GM19324 (cell line): Measurements from ENCODE around the gene PLD4.
"Not testable (repeated sequence)": the region's sequence is repeated elsewhere in the genome, so short reads cannot be mapped to it uniquely, and the experiment has no call there.

Experiments
- ATAC-seq: cut with Tn5 transposase; IDR thresholded peaks from one replicate; pipeline ENCODE4 v1.9.1; 2021; ENCODE audit warnings: mild to moderate bottlenecking, moderate library complexity; ENCODE audit not compliant: unreplicated experiment, low FRiP score

The PLD4 gene, protein sequence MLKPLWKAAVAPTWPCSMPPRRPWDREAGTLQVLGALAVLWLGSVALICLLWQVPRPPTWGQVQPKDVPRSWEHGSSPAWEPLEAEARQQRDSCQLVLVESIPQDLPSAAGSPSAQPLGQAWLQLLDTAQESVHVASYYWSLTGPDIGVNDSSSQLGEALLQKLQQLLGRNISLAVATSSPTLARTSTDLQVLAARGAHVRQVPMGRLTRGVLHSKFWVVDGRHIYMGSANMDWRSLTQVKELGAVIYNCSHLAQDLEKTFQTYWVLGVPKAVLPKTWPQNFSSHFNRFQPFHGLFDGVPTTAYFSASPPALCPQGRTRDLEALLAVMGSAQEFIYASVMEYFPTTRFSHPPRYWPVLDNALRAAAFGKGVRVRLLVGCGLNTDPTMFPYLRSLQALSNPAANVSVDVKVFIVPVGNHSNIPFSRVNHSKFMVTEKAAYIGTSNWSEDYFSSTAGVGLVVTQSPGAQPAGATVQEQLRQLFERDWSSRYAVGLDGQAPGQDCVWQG

GRCh38 chr14:104924421-104925213 lies at the start of gene PLD4:
Gene PLD4 (plus strand): TSS chr14:104924879. CDS start chr14:104927141, 2,262 bp downstream.
- ATAC-seq: no peak

DNA sequence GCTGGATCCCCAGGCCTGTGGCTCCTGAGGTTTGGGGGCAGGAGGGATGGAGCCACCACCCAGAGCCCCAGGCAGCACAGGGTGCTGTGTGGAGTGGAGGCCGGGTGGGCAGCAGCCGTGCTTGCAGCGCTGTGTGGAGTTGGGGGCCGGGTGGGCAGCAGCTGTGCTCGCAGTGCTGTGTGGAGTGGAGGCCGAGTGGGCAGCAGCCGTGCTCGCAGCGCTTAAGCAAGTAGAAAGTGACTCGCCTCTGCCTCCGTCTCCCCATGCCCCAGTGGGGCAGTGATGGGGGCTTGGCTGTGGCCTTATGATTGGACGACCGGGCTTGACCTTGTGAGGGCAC lies 49.3 kb upstream of the PLD4 start:
- ATAC-seq: no peak

- no peak for ATAC-seq
Measured at GRCh38 chr14:104875811-104876210, 48.9 kb upstream of the PLD4 start.

DNA sequence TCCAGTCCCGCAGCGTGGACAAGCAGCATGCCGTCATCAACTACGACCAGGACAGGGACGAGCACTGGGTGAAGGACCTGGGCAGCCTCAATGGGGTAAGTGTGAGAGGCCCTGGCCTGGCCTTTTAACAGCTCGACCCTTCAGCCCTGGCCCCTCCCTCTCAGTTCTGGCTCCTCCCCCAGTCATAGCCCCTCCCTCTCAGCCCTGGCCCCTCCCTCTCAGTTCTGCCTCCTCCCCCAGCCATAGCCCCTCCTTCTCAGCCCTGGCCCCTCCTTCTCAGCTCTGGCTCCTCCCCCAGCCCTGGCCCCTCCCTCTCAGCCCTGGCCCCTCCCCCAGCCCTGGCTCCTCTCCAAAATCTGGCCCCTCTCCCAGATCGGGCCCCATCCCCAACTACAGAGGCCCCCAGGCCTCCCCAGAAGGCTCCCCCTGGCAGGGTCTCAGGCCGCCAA lies 48.4 kb upstream of the PLD4 start:
- no peak for ATAC-seq

DNA sequence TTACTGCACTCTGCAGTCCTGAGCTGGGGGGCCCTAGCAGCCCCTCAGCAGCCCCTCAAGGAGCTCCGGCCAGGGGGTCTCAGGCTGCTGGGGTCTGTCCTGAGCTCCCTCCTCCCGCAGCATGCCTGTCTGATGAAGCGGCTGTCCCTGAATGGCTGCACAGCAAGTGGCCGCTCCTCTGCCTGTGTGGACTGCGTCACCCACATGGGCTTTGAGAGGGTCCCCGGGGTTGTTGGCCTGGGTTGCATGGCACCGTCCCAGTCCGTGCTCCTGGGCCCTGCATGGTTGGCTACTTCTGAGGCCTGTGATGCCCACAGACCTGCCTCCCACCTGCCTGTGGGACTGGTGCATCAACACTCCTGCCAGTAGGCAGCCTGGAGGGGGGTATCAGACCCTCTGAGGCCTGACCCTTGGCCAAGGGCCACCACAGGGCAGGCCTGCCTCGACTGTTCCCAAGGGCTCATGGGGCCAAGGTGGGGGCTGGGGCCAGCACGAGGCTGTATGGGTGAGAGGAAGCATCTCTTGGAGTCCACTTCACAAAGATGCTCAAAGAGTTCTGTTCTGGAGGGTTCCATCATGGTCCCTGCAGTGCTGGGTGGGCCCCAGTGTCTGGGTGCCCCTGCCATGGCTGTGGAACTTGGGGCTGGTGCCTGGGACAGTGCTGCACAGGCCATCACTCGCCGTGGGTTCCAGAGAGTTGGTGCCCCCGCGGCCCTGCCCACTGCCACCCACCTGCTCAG lies 47.4 kb upstream of the PLD4 start:
- ATAC-seq: no peak

- no peak for ATAC-seq
Measured at GRCh38 chr14:104877806-104878550, 46.7 kb upstream of the PLD4 start.

- ATAC-seq: no peak
Measured at GRCh38 chr14:104878582-104878981, 46.1 kb upstream of the PLD4 start.

GRCh38 chr14:104879201-104879982 lies 45.3 kb upstream of the PLD4 start:
- ATAC-seq: no peak

DNA sequence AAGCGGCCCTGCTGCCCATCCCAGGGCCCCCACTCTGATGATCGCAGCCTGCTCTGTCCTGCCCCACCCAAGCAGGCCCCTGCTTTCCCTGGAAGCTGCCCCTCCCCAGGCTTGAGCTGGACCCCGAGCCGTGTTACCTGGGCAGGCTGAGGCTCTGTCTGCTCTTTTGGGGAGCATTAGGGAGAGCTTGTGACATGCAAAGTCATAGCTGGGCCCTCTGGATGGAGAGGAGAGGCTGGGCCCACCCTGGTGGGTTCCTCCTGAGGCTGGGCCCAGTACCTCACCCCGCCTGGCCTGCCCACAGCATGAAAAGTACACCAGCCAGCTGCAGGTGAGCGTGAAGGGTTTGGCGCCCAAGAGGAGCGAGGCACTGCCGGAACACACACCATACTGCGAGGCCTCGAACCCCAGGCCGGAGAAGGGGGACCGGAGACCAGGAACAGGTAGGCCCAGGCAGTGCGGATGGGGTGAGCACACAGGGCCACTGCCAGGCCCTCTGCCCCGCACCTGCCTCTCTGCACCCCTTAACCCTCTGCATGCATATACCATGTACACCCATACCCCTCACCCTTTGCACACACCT lies 44.6 kb upstream of the PLD4 start:
- ATAC-seq: no peak

GRCh38 chr14:104880584-104881210 lies 44.0 kb upstream of the PLD4 start:
- ATAC-seq: no peak

- no peak for ATAC-seq
Measured at GRCh38 chr14:104881369-104881979, 43.2 kb upstream of the PLD4 start.

DNA sequence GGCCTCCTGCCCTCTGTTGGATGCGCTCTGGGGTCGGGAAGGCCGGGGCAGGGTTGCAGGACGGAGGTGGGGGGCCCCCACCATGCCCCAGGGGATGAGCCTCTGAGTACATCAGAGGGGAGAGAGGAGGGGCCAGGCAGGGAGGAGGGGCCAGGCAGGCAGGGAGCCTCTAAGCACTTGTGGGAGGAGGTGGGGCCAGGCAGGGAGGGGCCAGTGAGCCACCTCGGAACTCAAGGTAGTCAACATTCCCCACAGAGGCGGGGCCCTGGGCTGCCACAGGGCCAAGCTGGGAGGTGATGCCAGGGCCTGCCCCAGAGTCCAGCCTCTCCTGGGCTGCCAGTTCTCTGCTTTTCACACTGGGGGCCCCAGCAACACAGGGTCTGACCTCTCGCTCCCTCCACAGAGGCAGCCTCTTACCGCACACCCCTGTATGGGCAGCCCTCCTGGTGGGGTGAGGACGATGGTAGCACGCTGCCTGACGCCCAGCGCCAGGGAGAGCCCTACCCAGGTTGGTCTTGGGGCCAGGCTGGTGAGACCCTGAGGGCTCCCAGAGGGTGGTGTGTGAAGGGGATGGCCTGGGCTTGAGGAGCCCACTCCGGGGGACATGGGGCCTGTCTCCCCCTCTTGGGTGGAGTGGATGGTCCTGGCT lies 42.2 kb upstream of the PLD4 start:
- no peak for ATAC-seq

DNA sequence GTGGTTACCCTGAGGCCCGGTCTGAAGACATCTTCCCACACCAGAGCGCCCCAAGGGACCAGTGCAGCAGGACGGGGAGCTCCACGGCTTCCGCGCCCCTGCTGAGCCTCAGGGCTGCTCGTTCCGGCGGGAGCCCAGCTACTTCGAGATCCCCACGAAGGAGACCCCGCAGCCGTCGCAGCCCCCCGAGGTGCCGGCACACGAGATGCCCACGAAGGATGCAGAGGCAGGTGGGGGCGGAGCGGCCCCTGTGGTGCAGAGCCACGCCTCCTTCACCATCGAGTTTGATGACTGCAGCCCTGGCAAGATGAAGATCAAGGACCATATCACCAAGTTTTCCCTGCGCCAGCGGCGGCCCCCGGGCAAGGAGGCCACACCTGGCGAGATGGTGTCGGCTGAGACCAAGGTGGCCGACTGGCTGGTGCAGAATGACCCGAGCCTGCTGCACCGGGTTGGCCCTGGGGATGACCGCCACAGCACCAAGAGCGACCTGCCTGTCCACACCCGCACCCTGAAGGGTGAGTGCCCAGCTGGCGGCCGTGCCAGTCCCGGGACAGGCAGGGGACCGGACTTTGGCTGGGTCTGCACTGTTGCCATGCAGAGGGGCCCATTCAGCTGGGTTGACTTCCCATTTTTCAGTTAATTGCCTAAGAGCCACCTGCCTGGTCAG lies 41.6 kb upstream of the PLD4 start:
- no peak for ATAC-seq

DNA sequence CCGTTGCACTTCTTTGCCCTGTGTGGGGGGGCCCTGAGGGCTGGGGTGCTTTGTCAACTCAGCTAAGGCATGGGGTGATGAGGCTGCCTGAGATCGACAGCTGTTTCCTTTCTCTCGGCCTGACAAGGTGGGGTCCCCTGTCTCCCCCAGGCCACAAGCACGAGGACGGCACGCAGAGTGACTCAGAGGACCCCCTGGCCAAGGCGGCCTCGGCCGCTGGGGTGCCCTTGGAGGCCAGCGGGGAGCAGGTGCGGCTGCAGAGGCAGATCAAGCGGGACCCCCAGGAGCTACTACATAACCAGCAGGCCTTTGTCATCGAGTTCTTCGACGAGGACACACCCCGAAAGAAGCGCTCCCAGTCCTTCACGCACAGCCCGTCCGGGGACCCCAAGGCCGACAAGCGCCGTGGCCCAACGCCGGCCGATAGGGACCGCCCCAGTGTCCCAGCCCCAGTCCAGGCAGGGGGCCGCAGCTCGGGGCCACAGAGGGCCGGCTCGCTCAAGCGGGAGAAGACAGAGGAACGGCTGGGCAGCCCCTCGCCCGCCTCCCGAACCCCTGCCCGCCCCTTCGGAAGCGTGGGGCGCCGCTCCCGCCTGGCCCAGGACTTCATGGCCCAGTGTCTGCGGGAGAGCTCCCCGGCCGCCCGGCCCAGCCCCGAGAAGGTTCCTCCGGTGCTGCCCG lies 40.9 kb upstream of the PLD4 start:
- no peak for ATAC-seq

GRCh38 chr14:104884381-104884780 lies 40.3 kb upstream of the PLD4 start:
- not testable (repeated sequence) for ATAC-seq
